Esophagus squamous epithelium (tissue), 5 donors: ENCODE results near the gene ISCA1. TPM values are rescaled to one million over a fixed set of nuclear protein-coding genes. Genes with fewer than 3 reads are reported as not detected.

Experiments used
- DNase-seq: peaks from one replicate; lab custom pipeline; 2025; lab: John Stamatoyannopoulos, UW
- H3K27ac ChIP-seq, 4 donors: fragments of 200-600 bp; sonication (generic); one replicate each; pipeline ENCODE4 v1.5.1; 2016 to 2019; ENCODE audit warnings: mild to moderate bottlenecking in 1 of 4
- H3K27me3 ChIP-seq, 4 donors: fragments of 200-600 bp; sonication (generic); 1 replicate in 3 of 4; 2 replicates in 1 of 4; pipeline versions ENCODE4 v1.5.1 to v1.6.0; 2017 to 2021; ENCODE audit warnings: antibody characterized with exemption in 1 of 4
- H3K36me3 ChIP-seq, 3 donors: fragments of 200-600 bp; sonication (generic); one replicate each; pipeline ENCODE4 v1.5.1; 2016 to 2019
- H3K4me1 ChIP-seq, 3 donors: fragments of 200-600 bp; sonication (generic); one replicate each; pipeline ENCODE4 v1.5.1; 2017 to 2019
- H3K4me3 ChIP-seq, 4 donors: fragments of 200-600 bp; sonication (generic); 1 replicate in 3 of 4; 2 replicates in 1 of 4; pipeline ENCODE4 v1.5.1; 2016 to 2019; ENCODE audit warnings: mild to moderate bottlenecking in 2 of 4, moderate library complexity in 1 of 4
- H3K9me3 ChIP-seq, 3 donors: fragments of 200-600 bp; sonication (generic); one replicate each; pipeline ENCODE4 v1.5.1; 2016 to 2019
- CTCF ChIP-seq, 6 experiments: fragments of 450-650 bp in 4 of 6; fragments of 200-600 bp in 2 of 6; sonication (generic) in 2 of 6; IDR thresholded peaks; one replicate each; pipeline ENCODE4 v1.5.1; 2016 to 2019; ENCODE audit warnings: antibody characterized with exemption in 6 of 6, mild to moderate bottlenecking in 4 of 6, moderate library complexity in 4 of 6
- POLR2A ChIP-seq, 4 donors: fragments of 450-650 bp; IDR thresholded peaks; one replicate each; pipeline ENCODE4 v1.6.1; 2017; ENCODE audit warnings: antibody characterized with exemption in 4 of 4, mild to moderate bottlenecking in 4 of 4, moderate library complexity in 3 of 4
- WGBS, 2 donors: methylation state at CpG; one replicate each; pipeline ENCODE4 v1.1.5; 2018; 5-methylcytosine and 5-hydroxymethylcytosine counted together
- intact Hi-C: fragments of 100-400 bp; cut with DNase I; formaldehyde crosslinking; loops from one replicate; pipeline ENCODE4 v1.15.0; 2022
- total RNA-seq, 4 donors: library from RNA; depleted of rRNA; stranded (reverse); fragments of >200 nt; gene quantifications; one replicate each; pipeline ENCODE4 v1.1.0, GENCODE V29; 2016
- donor health status: DM: yes; HTN: yes; CAD: no.

ISCA1 gene
- total RNA-seq, 4 donors from 2014 or later, result 9.7 to 31.9 (median 24.7) TPM

- H3K27ac ChIP-seq, result no peak overlapping the region
- H3K36me3 ChIP-seq, result peaks cover 22 to 100% (median 35%) of the 10 kb centered on the region in 3 donors
- H3K9me3 ChIP-seq, result no peaks in the 10 kb centered on the region
- DNase-seq, result no peak
- 94% methylated on average over 1 of the region's 1 CpG for WGBS, 2 donors
- no peak for TF ChIP-seq POLR2A (IDR thresholded peaks at IDR 0.05)
- TF ChIP-seq CTCF (IDR thresholded peaks at IDR 0.05), result no peak
- no peaks in the 10 kb centered on the region for H3K27me3 ChIP-seq
- no peak overlapping the region for H3K4me3 ChIP-seq
- peaks cover 0 to 45% (median 0%) of the 10 kb centered on the region in 3 donors for H3K4me1 ChIP-seq
- intact Hi-C loops, result no loop called here
Measured at GRCh38 chr9:86324901-86325300, 42.6 kb upstream of the ISCA1 start.

GRCh38 chr9:86324308-86324707 lies 42.0 kb upstream of the ISCA1 start:
- no peak for DNase-seq
- H3K9me3 ChIP-seq, result no peaks in the 10 kb centered on the region
- H3K27me3 ChIP-seq, result no peaks in the 10 kb centered on the region
- peak overlapping the region in 3 of 4 donors; percentile 22 to 34 (median 32) for H3K27ac ChIP-seq
- TF ChIP-seq CTCF (IDR thresholded peaks at IDR 0.05), result no peak
- 40 to 60% methylated on average over 1 of the region's 2 CpGs for WGBS, 2 donors
- H3K4me3 ChIP-seq, result no peak overlapping the region
- peaks cover 0 to 45% (median 0%) of the 10 kb centered on the region in 3 donors for H3K4me1 ChIP-seq
- intact Hi-C loops, result no loop called here
- peaks cover 22 to 100% (median 37%) of the 10 kb centered on the region in 3 donors for H3K36me3 ChIP-seq

GRCh38 chr9:86322973-86323644 lies 40.8 kb upstream of the ISCA1 start:
- Histone ChIP-seq H3K4me1 (peaks cover 0 to 45% (median 0%) of the 10 kb centered on the region in 3 donors), H3K9me3 (no peaks in the 10 kb centered on the region), H3K36me3 (peaks cover 22 to 100% (median 45%) of the 10 kb centered on the region in 3 donors), H3K4me3 (no peak overlapping the region), H3K27me3 (no peaks in the 10 kb centered on the region), H3K27ac (peak overlapping the region in 3 of 4 donors; percentile 11 to 62 (median 34))
- no peak for DNase-seq
- TF ChIP-seq CTCF (IDR thresholded peaks at IDR 0.05), result no peak
- no peak for TF ChIP-seq POLR2A (IDR thresholded peaks at IDR 0.05)
- WGBS, 2 donors, result 64 to 74% methylated on average over 8 of the region's 8 CpGs
- intact Hi-C loops, result no loop called here

- 65 to 70% methylated on average over 5 of the region's 5 CpGs for WGBS, 2 donors
- Histone ChIP-seq H3K36me3 (peaks cover 18 to 100% (median 33%) of the 10 kb centered on the region in 3 donors), H3K4me3 (no peak overlapping the region), H3K27me3 (no peaks in the 10 kb centered on the region), H3K4me1 (peaks cover 0 to 45% (median 0%) of the 10 kb centered on the region in 3 donors), H3K27ac (peak overlapping the region in 1 of 4 donors; percentile 19), H3K9me3 (no peaks in the 10 kb centered on the region)
- intact Hi-C loops, result no loop called here
- DNase-seq, result no peak
- no peak for TF ChIP-seq CTCF (IDR thresholded peaks at IDR 0.05)
- no peak for TF ChIP-seq POLR2A (IDR thresholded peaks at IDR 0.05)
Measured at GRCh38 chr9:86321373-86321772, 39.0 kb upstream of the ISCA1 start.

GRCh38 chr9:86318187-86318586 lies 35.8 kb upstream of the ISCA1 start:
- no peak overlapping the region for H3K4me3 ChIP-seq
- H3K4me1 ChIP-seq, result peaks cover 0 to 21% (median 0%) of the 10 kb centered on the region in 3 donors
- TF ChIP-seq POLR2A (IDR thresholded peaks at IDR 0.05) (no peak), CTCF (IDR thresholded peaks at IDR 0.05) (no peak)
- H3K36me3 ChIP-seq, result peaks cover 4 to 100% (median 31%) of the 10 kb centered on the region in 3 donors
- DNase-seq, result no peak
- intact Hi-C loops, result no loop called here
- no peaks in the 10 kb centered on the region for H3K9me3 ChIP-seq
- H3K27me3 ChIP-seq, result no peaks in the 10 kb centered on the region
- H3K27ac ChIP-seq, result no peak overlapping the region
- 96 to 100% methylated on average over 4 of the region's 4 CpGs for WGBS, 2 donors
